Gastrocnemius medialis (tissue), 4 donors: ENCODE results near the gene ADRA1B. TPM values are rescaled to one million over a fixed set of nuclear protein-coding genes. Genes with fewer than 3 reads are reported as not detected.
A peak's percentile ranks its signal among the peaks of the same experiment; 100 is the strongest.
"Not testable (repeated sequence)": the region's sequence is repeated elsewhere in the genome, so short reads cannot be mapped to it uniquely, and the experiment has no call there.

ENCODE experiments used
- ATAC-seq, 2 donors: fragments of 150-250 bp; one replicate each; pipeline ENCODE4 v1.9.1; 2016
- DNase-seq, 2 donors: peaks; one replicate each; pipeline ENCODE4 v3.0.0-alpha.2; 2019
- H3K27ac ChIP-seq, 4 donors: fragments of 200-600 bp; sonication (generic); 1 replicate in 1 of 4; 2 replicates in 3 of 4; pipeline ENCODE4 v1.5.1; 2016 to 2018; ENCODE audit warnings: mild to moderate bottlenecking in 2 of 4, moderate library complexity in 1 of 4
- H3K27me3 ChIP-seq, 3 donors: fragments of 200-600 bp; sonication (generic) in 2 of 3; 1 replicate in 1 of 3; 2 replicates in 2 of 3; pipeline versions ENCODE4 v1.5.1 to v1.6.0; 2016 to 2019; ENCODE audit warnings: mild to moderate bottlenecking in 1 of 3, moderate library complexity in 1 of 3
- H3K36me3 ChIP-seq, 2 donors: fragments of 200-600 bp; sonication (generic) in 1 of 2; one replicate each; pipeline ENCODE4 v1.5.1; 2017 to 2018
- H3K4me1 ChIP-seq, 2 donors: fragments of 200-600 bp; sonication (generic) in 1 of 2; one replicate each; pipeline ENCODE4 v1.5.1; 2016 to 2017; ENCODE audit warnings: mild to moderate bottlenecking in 2 of 2
- H3K4me3 ChIP-seq, 4 donors: fragments of 200-600 bp; sonication (generic) in 3 of 4; 1 replicate in 1 of 4; 2 replicates in 3 of 4; pipeline ENCODE4 v1.5.1; 2016 to 2019; ENCODE audit warnings: mild to moderate bottlenecking in 2 of 4
- H3K9me3 ChIP-seq, 3 donors: fragments of 200-600 bp; sonication (generic) in 2 of 3; 1 replicate in 1 of 3; 2 replicates in 2 of 3; pipeline ENCODE4 v1.5.1; 2016 to 2019
- CTCF ChIP-seq, 5 experiments: fragments of 450-650 bp in 3 of 5; fragments of 200-600 bp in 2 of 5; sonication (generic) in 2 of 5; IDR thresholded peaks in 4 of 5; conservative IDR thresholded peaks in 1 of 5; 1 replicate in 4 of 5; 2 replicates in 1 of 5; pipeline ENCODE4 v1.5.1; 2016 to 2019; ENCODE audit warnings: antibody characterized with exemption in 5 of 5, mild to moderate bottlenecking in 3 of 5, moderate library complexity in 3 of 5
- POLR2A ChIP-seq, 2 donors: fragments of 450-650 bp; IDR thresholded peaks; one replicate each; pipeline ENCODE4 v1.6.1; 2017; ENCODE audit warnings: antibody characterized with exemption in 2 of 2, mild to moderate bottlenecking in 2 of 2, moderate library complexity in 2 of 2
- in situ Hi-C, 4 donors: fragments of 200-750 bp; cut with MboI; loops; one replicate each; pipeline versions ENCODE4 v1.15.0 to v1.8.0; 2017; ENCODE audit warnings: low sequenced_read_pairs in 4 of 4
- intact Hi-C: fragments of 100-400 bp; cut with DNase I; formaldehyde crosslinking; loops from one replicate; pipeline ENCODE4 v1.15.1; 2023; ENCODE audit warnings: low total_unique reads
- total RNA-seq, 4 donors: library from RNA; depleted of rRNA; stranded (reverse); fragments of >200 nt; gene quantifications; one replicate each; pipeline versions ENCODE4 v1.1.0 to v1.2.3, GENCODE V29; 2016

Gene ADRA1B
- total RNA-seq, 4 donors from 2014 or later = 0.61 to 1.9 (median 0.94) TPM

GRCh38 chr5:159995907-159996306, 79.6 kb downstream of the ADRA1B start:
- H3K36me3 ChIP-seq = no peaks in the 10 kb centered on the region
- no peak overlapping the region for H3K27ac ChIP-seq
- no peak overlapping the region for H3K4me3 ChIP-seq
- peaks cover 0 to 7% (median 0%) of the 10 kb centered on the region in 3 donors for H3K27me3 ChIP-seq
- ATAC-seq = no peak
- intact Hi-C loops (no loop called here), in situ Hi-C loops (loop anchor here in 3 of 4 donors (25.0 kb wide), 2 partner anchors 709 to 834 kb away; no protein-coding TSS in a partner anchor)
- no peaks in the 10 kb centered on the region for H3K9me3 ChIP-seq
- TF ChIP-seq CTCF (IDR thresholded peaks at IDR 0.05 in 4 of 5, conservative IDR thresholded peaks at IDR 0.05 in 1 of 5) (no peak), POLR2A (IDR thresholded peaks at IDR 0.05) (no peak)
- DNase-seq = no peak
- H3K4me1 ChIP-seq = no peaks in the 10 kb centered on the region

- Histone ChIP-seq H3K36me3 (no peaks in the 10 kb centered on the region), H3K27me3 (no peaks in the 10 kb centered on the region), H3K4me3 (no peak overlapping the region), H3K9me3 (no peaks in the 10 kb centered on the region), H3K4me1 (no peaks in the 10 kb centered on the region), H3K27ac (no peak overlapping the region)
- intact Hi-C loops = no loop called here
- TF ChIP-seq CTCF (IDR thresholded peaks at IDR 0.05 in 4 of 5, conservative IDR thresholded peaks at IDR 0.05 in 1 of 5) = no peak
- no peak for TF ChIP-seq POLR2A (IDR thresholded peaks at IDR 0.05)
- in situ Hi-C loops = no loop called here
- no peak for ATAC-seq
- DNase-seq = no peak
Measured at GRCh38 chr5:160001457-160001856, 85.2 kb downstream of the ADRA1B start.

DNA sequence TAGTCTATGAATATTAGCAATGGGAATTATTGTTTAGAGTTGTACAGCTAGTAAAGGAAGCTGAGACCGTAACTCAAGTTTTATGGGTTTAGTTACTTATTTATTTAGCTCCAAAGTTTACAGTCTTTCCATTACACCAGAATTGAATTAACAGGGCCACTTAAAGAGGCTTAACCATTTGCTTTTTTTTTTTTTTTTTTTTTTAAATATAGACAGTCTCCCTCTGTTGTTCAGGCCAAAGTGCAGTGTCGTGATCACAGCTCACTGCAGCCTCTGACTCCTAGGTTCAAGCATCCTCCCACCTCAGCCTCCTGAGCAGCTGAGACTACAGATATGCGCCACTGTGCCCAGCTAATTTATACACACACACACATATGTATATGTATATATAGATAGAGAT, 91.2 kb downstream of the ADRA1B start:
- Histone ChIP-seq H3K27ac (no peak overlapping the region), H3K9me3 (no peaks in the 10 kb centered on the region), H3K4me3 (no peak overlapping the region), H3K36me3 (peaks cover 0 to 11% of the 10 kb centered on the region in 2 donors), H3K4me1 (peaks cover 10 to 20% of the 10 kb centered on the region in 2 donors), H3K27me3 (no peaks in the 10 kb centered on the region)
- DNase-seq = no peak
- in situ Hi-C loops (no loop called here), intact Hi-C loops (no loop called here)
- no peak for TF ChIP-seq POLR2A (IDR thresholded peaks at IDR 0.05)
- TF ChIP-seq CTCF (IDR thresholded peaks at IDR 0.05 in 4 of 5, conservative IDR thresholded peaks at IDR 0.05 in 1 of 5) = no peak
- ATAC-seq = no peak

DNA sequence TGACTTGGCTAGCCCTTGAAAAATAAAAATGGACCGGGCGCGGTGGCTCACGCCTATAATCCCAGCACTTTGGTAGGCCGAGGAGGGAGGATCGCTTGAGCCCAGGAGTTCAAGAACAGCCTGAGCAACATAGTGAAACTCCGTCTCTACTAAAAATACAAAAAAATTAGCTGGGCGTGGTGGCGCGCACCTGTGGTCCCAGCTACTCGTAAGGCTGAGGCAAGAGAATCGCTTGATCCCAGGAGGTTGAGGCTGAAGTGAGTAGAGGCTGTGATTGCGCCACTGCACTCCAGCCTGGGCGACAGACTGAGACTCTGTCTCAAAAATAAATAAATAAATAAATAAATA, 92.2 kb downstream of the ADRA1B start:
- Histone ChIP-seq H3K36me3 (peaks cover 0 to 18% of the 10 kb centered on the region in 2 donors), H3K4me1 (peaks cover 10 to 20% of the 10 kb centered on the region in 2 donors), H3K4me3 (peak overlapping the region; percentile 72 to 92 (median 82)), H3K27ac (peak overlapping the region; percentile 84 to 88 (median 86))
- in situ Hi-C loops, H3K9me3 ChIP-seq, DNase-seq, H3K27me3 ChIP-seq, ATAC-seq: not testable (repeated sequence)
- intact Hi-C loops = loop anchor here (2.0 kb wide), 1 partner anchor 746 kb away; the partner anchor contains the start of gene UBLCP1

DNA sequence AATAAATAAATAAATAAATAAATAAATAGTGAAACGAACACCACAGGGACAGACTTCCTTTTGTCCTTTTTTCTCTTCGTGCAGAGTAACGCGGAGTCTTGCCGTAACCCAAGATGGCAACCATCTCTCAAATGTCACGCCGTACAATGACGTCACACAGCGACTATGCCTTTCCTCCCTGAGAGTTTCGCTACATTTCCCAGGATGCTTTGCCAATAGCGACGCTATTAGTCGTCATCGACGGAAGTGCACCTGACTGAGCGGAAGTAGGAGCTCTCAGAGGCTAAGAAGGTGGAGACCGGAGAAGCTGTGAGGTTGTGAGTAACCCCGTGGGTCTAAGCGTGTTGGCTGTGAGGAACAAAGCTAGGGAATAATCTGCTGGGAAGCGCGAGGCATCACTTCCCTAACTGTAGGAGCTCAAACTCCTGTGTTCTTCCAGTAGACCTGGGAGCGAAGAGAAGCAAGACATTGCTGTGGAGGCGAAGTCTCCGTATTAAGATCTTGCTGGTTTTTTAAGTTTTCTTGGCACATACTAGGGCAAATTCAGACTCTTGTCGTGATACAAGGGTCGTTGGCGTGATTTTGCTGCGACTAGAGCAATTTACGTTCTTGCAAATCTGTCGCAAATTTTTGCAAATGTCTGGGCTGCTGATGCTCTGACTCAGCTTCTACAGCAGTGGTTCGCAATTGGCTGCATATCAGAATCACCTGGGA, 92.8 kb downstream of the ADRA1B start, which contains the start of gene TTC1:
Gene TTC1 (plus strand): TSS at position 263 of the 714 bp plus-strand sequence. CDS start 1,390 bp downstream, outside the sequence.
- H3K36me3 ChIP-seq = peaks cover 0 to 22% of the 10 kb centered on the region in 2 donors
- H3K27ac ChIP-seq = peak within 1 kb of the TSS; percentile 84 to 88 (median 86)
- intact Hi-C loops = loop anchor here (1.0 to 2.0 kb wide), 2 partner anchors 110 to 746 kb away; partner anchors contain the start of genes PWWP2A and UBLCP1
- TF ChIP-seq CTCF (IDR thresholded peaks at IDR 0.05 in 4 of 5, conservative IDR thresholded peaks at IDR 0.05 in 1 of 5) (no peak), POLR2A (IDR thresholded peaks at IDR 0.05) (peak; percentile 74 to 89)
- in situ Hi-C loops = no loop called here
- DNase-seq (peak; percentile 95), ATAC-seq (peak; percentile 100)
- H3K4me1 ChIP-seq = peaks cover 10 to 20% of the 10 kb centered on the region in 2 donors
- no peaks in the 10 kb centered on the region for H3K27me3 ChIP-seq
- peak within 1 kb of the TSS; percentile 72 to 92 (median 82) for H3K4me3 ChIP-seq
- H3K9me3 ChIP-seq = no peaks in the 10 kb centered on the region
